Spinal cord (tissue), 10 donors: ENCODE measurements around the gene CCDC150. TPM values are rescaled to one million over a fixed set of nuclear protein-coding genes. Genes with fewer than 3 reads are reported as not detected.
"Not testable (repeated sequence)": the region's sequence is repeated elsewhere in the genome, so short reads cannot be mapped to it uniquely, and the experiment has no call there.

Experiments
- DNase-seq, 6 donors: peaks; one replicate each; pipeline versions ENCODE4 v3.0.0 to v3.0.0-alpha.2; 2013 to 2015; ENCODE audit warnings: low spot score in 6 of 6, low read depth in 4 of 6
- H3K27ac ChIP-seq: one replicate; pipeline ENCODE4 v1.5.1; 2013; ENCODE audit warnings: low read depth, low read length, control low read depth
- H3K27me3 ChIP-seq: one replicate; pipeline ENCODE4 v1.6.1; 2013; ENCODE audit warnings: low read length; ENCODE audit not compliant: control insufficient read depth, insufficient read depth
- H3K36me3 ChIP-seq: one replicate; pipeline ENCODE4 v1.6.1; 2013; ENCODE audit warnings: low read length; ENCODE audit not compliant: control insufficient read depth, insufficient read depth
- H3K4me1 ChIP-seq: one replicate; pipeline ENCODE4 v1.6.1; 2013; ENCODE audit warnings: low read length; ENCODE audit not compliant: control insufficient read depth, insufficient read depth
- H3K4me3 ChIP-seq: one replicate; pipeline ENCODE4 v1.5.1; 2013; ENCODE audit warnings: low read depth, low read length, control low read depth
- H3K9me3 ChIP-seq: one replicate; pipeline ENCODE4 v1.6.1; 2013; ENCODE audit warnings: low read length; ENCODE audit not compliant: control insufficient read depth, insufficient read depth
- WGBS: methylation state at CpG from one replicate; pipeline ENCODE4 v1.1.5; 2013; ENCODE audit warnings: missing lambda C conversion rate; ENCODE audit not compliant: insufficient coverage; 5-methylcytosine and 5-hydroxymethylcytosine counted together
- polyA plus RNA-seq, 2 donors: library from polyadenylated mRNA; unstranded; fragments of 120-200 nt; gene quantifications; one replicate each; pipeline ENCODE4 v1.2.1, GENCODE V29; 2013; ENCODE audit not compliant: insufficient read length in 2 of 2
- total RNA-seq, 2 donors: library from RNA; depleted of rRNA in 1 of 2; stranded (reverse); fragments of 120-200 nt in 1 of 2; fragments of >200 nt in 1 of 2; gene quantifications; one replicate each; pipeline versions ENCODE4 v1.2.3 to v1.2.4, GENCODE V29; 2013 to 2014
- donor health status: healthy.

The CCDC150 gene
- total and polyA plus RNA-seq, 4 donors: 6.8 to 10.2 (median 7.9) TPM

DNA sequence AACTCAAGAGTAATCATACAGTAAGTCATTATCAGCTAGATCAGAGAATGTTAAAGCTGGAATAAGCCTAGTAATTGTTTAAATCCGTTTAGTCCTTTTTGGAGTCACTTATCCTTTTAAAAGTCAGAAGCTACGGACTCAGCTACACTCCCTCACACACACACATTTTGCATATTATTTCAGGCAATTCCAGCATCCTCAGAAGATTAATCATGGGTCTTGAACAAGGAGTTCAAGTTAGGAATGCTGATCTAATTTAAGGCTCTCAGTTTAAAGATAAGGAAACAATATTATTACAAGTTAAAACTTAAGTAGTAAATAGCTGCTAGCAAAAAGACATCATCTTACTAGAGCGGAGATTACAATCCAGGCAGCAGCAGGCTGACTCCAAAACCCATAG is 85.7 kb downstream of the CCDC150 start:
- Histone ChIP-seq H3K27me3 (no peaks in the 10 kb centered on the region), H3K27ac (no peak overlapping the region), H3K36me3 (no peaks in the 10 kb centered on the region), H3K4me3 (no peak overlapping the region), H3K4me1 (no peaks in the 10 kb centered on the region), H3K9me3 (no peaks in the 10 kb centered on the region)
- DNase-seq: no peak
- WGBS: no CpG with 5 or more reads among the region's 3 CpGs

DNA sequence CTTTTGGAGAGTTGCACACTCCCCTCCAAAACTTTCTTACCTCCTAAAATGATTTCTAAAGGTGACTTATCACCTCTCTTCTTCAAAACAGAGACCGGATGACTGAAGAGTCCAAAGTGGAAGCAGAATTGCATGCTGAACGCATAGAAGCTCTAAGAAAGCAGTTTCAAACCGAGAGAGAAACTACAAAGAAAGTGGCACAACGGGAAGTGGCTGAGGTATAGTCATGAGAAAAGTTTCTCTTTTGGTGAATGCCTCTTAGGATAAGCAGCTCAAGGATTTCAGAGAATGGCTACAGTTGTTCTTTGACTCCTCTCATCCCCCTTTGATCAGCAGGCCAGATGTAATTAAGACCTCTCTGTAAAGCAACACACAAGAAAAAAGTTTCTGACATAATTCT is 86.4 kb downstream of the CCDC150 start:
- Histone ChIP-seq H3K27ac (no peak overlapping the region), H3K9me3 (no peaks in the 10 kb centered on the region), H3K27me3 (no peaks in the 10 kb centered on the region), H3K4me3 (no peak overlapping the region), H3K36me3 (no peaks in the 10 kb centered on the region), H3K4me1 (no peaks in the 10 kb centered on the region)
- no peak for DNase-seq
- WGBS: 89% methylated on average over 4 of the region's 4 CpGs

DNA sequence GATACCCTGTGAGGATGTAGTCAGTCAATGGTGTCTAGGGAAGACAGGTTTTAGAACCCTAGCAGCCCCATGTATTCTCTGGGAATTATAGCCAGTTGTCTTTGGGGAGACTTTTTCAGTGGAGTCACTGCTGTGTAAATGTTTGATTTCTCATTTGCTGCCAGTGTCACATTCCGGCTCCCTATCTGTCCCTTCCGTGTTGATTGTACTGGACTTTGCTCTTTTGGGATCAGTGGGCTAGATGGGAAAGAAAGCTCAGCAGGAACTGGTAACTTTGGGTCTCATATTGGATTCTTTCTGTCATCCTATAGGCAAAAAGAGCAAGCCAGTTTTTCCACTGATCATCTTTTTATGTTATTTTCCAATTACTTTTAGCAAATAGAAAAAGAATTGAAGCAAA is 89.9 kb downstream of the CCDC150 start:
- no peak for DNase-seq
- WGBS: 100% methylated on average over 2 of the region's 2 CpGs
- no peak overlapping the region for H3K27ac ChIP-seq
- no peaks in the 10 kb centered on the region for H3K27me3 ChIP-seq
- no peaks in the 10 kb centered on the region for H3K9me3 ChIP-seq
- H3K4me3 ChIP-seq: no peak overlapping the region
- H3K4me1 ChIP-seq: no peaks in the 10 kb centered on the region
- H3K36me3 ChIP-seq: no peaks in the 10 kb centered on the region

DNA sequence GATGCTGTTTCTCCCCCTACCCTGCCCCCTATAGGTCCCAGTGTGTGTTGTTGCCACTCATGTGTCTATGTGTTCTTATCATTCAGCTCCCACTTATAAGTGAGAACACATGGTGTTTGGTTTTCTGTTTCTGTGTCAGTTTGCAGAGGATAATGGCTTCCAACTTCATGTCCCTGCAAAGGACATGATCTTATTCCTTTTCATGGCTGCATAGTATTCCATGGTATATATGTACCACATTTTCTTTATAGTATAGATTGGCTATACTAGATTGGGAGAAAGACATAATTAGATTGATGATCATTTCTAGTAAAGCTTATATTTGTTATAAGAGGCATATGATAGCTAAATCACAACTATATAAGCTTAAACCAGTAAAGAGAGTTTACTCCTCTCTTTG is 97.1 kb downstream of the CCDC150 start:
- H3K4me3 ChIP-seq, DNase-seq, H3K9me3 ChIP-seq, H3K27me3 ChIP-seq, H3K36me3 ChIP-seq, H3K27ac ChIP-seq, H3K4me1 ChIP-seq: not testable (repeated sequence)

DNA sequence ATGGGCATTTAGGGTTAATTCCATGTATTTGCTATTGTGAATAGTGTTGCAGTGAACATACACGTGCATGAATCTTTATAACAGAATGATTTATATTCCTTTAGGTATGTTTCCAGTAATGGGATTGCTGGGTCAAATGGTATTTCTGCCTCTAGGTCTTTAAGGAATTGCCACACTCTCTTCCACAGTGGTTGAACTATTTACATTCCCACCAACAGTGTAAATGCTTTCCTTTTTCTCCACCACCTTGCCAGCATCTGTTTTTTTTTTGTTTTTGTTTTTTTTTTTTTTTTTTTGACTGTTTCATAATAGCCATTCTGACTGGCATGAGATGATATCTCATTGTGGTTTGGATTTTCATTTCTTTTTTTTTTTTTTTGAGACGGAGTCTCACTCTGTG is 97.5 kb downstream of the CCDC150 start:
- H3K27me3 ChIP-seq: no peaks in the 10 kb centered on the region
- no peaks in the 10 kb centered on the region for H3K4me1 ChIP-seq
- no peak for DNase-seq
- H3K4me3 ChIP-seq: no peak overlapping the region
- WGBS: no CpG with 5 or more reads among the region's 2 CpGs
- H3K36me3 ChIP-seq: no peaks in the 10 kb centered on the region
- H3K9me3 ChIP-seq: peaks cover 2% of the 10 kb centered on the region
- no peak overlapping the region for H3K27ac ChIP-seq

DNA sequence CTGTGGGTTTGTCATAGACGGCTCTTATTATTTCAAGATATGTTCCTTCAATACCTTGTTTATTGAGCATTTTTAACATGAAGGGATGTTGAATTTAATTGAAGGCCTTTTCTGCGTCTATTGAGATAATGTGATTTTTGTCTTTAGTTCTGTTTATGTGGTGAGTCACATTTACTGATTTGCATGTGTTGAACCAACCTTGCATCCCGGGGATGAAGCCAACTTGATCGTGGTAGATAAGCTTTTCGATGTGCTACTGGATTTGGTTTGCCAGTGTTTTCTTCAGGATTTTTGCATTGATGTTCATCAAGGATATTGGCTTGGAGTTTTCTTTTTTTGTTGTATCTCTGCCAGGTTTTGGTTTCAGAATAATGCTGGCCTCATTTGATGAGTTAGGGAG is 99.5 kb downstream of the CCDC150 start:
- no peak for DNase-seq
- WGBS: 97% methylated on average over 3 of the region's 5 CpGs

DNA sequence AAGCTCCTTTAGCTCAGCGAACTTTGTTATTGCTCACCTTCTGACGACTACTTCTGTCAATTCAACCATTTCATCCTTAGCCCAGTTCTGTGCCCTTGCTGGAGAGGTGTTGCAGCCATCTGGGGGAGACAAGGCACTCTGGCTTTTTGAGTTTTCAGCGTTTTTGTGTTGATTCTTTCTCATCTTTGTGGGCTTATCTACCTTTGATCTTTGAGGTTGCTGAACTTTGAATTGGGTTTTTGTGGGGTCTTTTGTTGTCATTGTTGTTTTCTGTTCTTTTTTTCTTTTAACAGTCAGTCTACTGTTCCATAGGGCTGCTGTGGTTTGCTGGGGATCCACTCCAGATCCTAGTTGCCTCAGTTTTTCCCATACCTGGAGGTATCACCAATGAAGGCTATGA is 102.7 kb downstream of the CCDC150 start:
- Histone ChIP-seq H3K9me3 (peaks cover 2% of the 10 kb centered on the region), H3K36me3 (no peaks in the 10 kb centered on the region), H3K27ac (no peak overlapping the region), H3K4me3 (no peak overlapping the region), H3K27me3 (no peaks in the 10 kb centered on the region), H3K4me1 (no peaks in the 10 kb centered on the region)
- DNase-seq: no peak
- WGBS: 88% methylated on average over 1 of the region's 3 CpGs

More for the DNA sequence above, 99.5 kb downstream of the CCDC150 start:
- H3K27me3 ChIP-seq: no peaks in the 10 kb centered on the region
- H3K36me3 ChIP-seq: no peaks in the 10 kb centered on the region
- H3K4me3 ChIP-seq: no peak overlapping the region
- no peaks in the 10 kb centered on the region for H3K4me1 ChIP-seq
- peaks cover 2% of the 10 kb centered on the region for H3K9me3 ChIP-seq
- H3K27ac ChIP-seq: no peak overlapping the region

DNA sequence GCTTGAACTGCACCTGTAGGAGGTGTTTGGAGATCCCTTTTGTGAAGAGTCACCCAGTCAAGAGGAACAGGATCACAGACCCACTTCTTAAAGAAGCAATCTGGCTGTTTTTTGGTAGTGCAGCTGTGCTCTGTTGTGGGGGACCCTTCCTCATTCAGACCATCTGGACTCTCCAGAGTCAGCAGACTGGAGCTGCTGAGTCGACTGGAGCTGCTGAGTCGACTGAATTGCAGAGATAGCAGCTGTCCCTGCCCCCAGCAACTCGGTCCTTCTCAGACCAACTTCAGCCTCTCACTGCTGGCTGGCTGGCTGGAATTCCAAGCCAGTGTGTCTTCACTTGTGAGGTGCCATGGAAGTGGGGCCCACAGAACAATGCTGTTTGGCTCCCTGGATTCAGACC is 103.2 kb downstream of the CCDC150 start:
- no peak for DNase-seq
- Histone ChIP-seq H3K9me3 (peaks cover 2% of the 10 kb centered on the region), H3K4me3 (no peak overlapping the region), H3K27ac (no peak overlapping the region), H3K27me3 (no peaks in the 10 kb centered on the region), H3K4me1 (no peaks in the 10 kb centered on the region), H3K36me3 (no peaks in the 10 kb centered on the region)
- WGBS: 94% methylated on average over 2 of the region's 3 CpGs

DNA sequence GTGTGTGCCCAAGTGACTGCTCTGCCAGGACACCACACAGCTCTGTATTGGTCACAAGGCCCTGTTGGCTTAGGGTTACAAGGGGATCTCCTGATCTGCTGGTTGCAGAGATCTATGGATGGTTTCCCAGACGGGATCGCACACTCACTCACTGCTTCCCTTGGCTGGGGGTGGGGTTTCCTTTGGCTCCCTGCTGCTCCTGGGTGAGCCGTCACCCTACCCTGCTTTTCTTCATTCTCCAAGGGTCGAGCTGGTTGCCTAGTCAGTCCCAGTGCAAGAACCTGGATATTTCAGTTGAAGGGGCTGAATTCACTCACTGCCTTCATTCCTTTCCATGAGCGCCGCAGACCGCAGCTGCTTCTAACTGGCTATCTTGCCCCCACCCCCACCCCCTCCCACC is 103.7 kb downstream of the CCDC150 start:
- Histone ChIP-seq H3K27me3 (no peaks in the 10 kb centered on the region), H3K27ac (no peak overlapping the region), H3K36me3 (no peaks in the 10 kb centered on the region), H3K9me3 (peaks cover 2% of the 10 kb centered on the region), H3K4me1 (no peaks in the 10 kb centered on the region), H3K4me3 (no peak overlapping the region)
- DNase-seq: no peak
- WGBS: 100% methylated on average over 3 of the region's 7 CpGs

DNA sequence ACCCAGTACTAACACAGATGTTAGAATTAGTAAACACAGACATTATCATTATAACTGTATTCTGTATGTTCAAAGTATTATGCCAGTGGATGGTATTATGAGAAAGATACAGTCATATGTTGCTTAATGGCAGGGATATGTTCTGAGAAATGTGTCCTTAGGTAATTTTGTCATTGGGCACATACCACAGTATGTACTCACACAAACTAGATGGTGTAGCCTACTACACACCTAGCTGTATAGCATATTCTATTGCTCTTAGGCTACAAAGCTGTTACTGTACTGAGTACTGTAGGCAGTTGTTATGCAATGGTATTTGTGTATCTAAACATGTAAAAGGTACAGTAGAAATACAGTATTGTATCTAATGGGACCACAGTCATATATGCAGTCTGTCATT is 106.2 kb downstream of the CCDC150 start:
- Histone ChIP-seq H3K4me3 (no peak overlapping the region), H3K27me3 (no peaks in the 10 kb centered on the region), H3K36me3 (no peaks in the 10 kb centered on the region), H3K4me1 (no peaks in the 10 kb centered on the region), H3K27ac (no peak overlapping the region), H3K9me3 (no peaks in the 10 kb centered on the region)
- no peak for DNase-seq

DNA sequence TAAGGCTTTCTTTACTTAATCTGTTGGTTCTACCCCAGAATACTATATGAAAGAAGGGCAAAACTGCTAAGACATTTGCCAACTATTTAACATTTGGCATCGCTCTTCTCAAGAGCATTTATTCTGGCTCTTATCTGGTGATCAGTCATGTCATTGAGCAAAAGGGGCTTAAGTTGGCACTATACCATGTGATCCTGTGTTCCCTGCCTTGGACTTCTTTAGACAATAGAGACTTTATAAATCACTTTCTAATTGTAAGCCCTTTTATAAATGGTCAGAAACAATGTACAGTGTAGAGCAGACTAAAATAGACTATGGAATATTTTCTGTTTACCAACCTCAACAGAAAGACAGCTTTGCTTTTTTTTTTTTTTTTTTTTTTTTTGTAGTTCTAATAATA is 107.9 kb downstream of the CCDC150 start:
- DNase-seq: no peak
- no peaks in the 10 kb centered on the region for H3K4me1 ChIP-seq
- H3K27me3 ChIP-seq: no peaks in the 10 kb centered on the region
- H3K9me3 ChIP-seq: no peaks in the 10 kb centered on the region
- H3K36me3 ChIP-seq: no peaks in the 10 kb centered on the region
- WGBS: no CpG with 5 or more reads among the region's 1 CpG
- no peak overlapping the region for H3K4me3 ChIP-seq
- H3K27ac ChIP-seq: no peak overlapping the region
